Measurements from ENCODE around the gene LAMB2.

LAMB2 gene

DNA sequence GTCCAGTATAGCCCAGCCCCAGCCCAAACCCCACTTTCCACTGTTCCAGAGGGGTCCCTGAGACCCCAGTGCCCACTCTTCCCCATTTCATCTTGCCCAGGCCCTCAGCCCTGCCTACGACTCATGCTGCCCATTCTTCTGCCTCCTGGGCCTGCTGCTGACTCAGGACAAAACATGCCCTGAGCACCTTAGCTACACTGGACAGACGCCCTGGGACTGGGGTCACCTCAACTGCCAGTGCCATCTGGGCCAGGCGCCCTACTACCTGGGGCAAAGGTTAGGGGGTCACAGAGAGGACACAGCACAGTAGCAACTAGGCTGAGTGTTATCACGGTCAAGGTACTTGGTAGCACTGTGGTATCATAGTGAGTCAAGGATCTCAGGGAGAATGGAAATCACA lies 2.6 kb upstream of the LAMB2 start:
- TF ChIP-seq GATA3 (IDR thresholded peaks at IDR 0.05; ENCODE audit: low read depth, low read length) (no peak), GATA2 (IDR thresholded peaks at IDR 0.05; ENCODE audit: low read depth, low read length) (no peak)

DNA sequence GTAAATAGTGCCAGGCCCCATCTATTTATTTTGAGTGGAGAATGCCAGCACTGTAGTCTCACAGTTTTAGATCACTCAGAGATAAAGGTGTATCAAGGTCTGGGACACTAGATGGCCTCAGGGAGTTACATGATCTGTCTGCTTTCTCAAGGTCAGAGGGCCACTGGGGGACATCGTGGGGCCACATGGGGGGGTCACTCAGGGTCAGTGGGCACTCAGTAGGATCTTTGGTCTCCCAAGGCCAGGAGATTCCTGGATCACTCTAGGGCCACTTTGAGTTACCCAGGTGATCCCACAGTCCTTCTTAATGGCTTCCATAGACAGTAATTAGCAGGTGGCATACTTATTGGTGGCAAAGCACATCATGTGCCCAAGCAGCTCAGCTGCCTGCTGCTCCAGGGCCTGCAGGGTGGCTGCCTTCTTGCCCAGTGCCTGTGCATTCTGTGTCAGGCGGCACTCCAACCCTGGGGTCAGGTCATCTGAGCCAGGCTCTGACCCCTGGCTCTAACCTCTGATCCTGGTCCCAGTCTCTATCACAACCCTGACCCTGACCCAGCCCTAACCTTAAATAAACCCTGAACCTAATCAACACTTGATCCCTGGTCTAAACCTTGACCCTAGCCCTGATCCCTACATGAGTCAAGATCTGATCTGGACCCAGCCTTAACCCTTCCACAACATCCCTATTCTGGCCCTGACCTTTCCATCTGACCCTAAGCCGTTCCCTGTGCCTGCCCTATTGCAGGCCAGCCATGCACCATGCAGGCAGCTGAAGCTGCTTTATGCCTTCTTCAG lies 1.8 kb upstream of the LAMB2 start:
- TF ChIP-seq GATA3 (IDR thresholded peaks at IDR 0.05; ENCODE audit: low read depth, low read length) (no peak), GATA2 (IDR thresholded peaks at IDR 0.05; ENCODE audit: low read depth, low read length) (peak; percentile 51; the same call in 1 of the 2 replicates)

DNA sequence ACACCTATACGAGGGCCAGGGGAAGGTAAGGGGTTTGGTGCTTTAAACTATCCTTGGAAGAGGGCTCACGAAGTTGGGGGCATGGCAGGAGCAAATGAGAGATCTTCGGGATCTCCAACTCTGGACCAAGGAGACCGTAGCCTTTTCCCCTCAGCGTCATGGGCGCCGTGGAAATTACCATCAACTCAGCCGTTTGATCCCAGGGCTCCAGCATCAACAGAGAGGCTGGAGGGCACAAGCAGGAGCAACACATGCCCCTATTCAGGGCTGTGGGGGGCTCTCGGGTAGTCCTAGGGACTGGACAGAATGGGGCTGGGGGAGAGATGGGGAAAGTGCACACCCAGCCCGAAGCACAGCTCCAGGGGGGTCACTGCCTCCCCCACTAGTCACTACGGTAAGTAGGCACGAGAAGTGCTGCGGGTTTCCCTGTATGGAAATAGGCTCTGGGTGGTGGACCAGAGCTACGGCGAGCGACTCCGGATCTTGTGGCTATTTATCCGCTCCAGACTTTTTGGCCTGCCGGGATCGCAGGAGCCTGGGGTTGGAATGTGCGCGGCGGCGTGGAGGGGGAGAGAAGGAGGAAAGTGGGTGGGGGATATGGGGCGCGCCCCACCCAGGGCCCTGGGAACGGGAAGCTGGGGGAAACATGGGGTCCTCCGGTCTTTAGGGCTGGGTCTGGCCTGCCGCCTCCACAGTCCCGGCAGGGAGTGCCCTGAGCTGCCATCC lies 539 bp upstream of the LAMB2 start:
- TF ChIP-seq GATA2 (IDR thresholded peaks at IDR 0.05; ENCODE audit: low read depth, low read length) (no peak), GATA3 (IDR thresholded peaks at IDR 0.05; ENCODE audit: low read depth, low read length) (no peak)

DNA sequence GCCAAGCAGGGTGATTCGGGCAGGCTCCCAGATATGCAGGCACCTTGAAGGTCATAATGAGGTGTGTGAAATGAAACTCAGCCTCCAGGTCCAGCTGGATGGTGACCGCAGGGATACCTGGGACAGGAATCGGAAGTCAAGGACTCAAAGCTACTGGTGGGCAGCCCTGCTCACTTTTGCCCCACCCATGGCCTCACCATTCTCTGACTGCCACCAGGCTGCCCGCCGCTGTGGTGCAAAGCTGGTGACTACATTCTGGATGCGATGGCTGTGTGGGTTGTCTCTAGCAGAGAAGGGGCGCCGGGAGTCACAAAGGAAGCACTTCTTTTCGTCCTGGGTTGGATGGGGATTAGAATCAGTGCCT lies 795 bp downstream of the LAMB2 start:
- TF ChIP-seq GATA2 (IDR thresholded peaks at IDR 0.05; ENCODE audit: low read depth, low read length): no peak
- TF ChIP-seq GATA3 (IDR thresholded peaks at IDR 0.05; ENCODE audit: low read depth, low read length): no peak

DNA sequence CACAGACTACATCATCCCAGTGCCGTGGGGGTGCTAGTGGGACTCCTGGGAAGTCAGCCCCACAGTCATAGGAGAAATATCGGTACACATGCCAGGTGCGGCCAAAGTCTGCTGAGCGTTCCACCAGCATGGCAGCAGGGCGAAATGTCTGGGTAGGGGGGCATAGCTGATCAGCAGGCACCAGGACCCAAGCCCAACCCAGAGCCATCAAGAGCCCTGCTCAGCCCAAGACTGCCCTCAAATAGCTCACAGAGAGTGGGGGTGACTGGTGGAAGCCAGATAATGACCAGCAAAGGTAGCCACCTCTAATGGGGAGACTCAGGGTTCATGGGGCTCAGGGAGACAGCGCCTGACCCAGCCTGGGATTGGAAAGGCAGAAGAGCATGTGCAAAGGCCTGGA lies 1.3 kb downstream of the LAMB2 start:
- TF ChIP-seq GATA3 (IDR thresholded peaks at IDR 0.05; ENCODE audit: low read depth, low read length) (no peak), GATA2 (IDR thresholded peaks at IDR 0.05; ENCODE audit: low read depth, low read length) (no peak)

DNA sequence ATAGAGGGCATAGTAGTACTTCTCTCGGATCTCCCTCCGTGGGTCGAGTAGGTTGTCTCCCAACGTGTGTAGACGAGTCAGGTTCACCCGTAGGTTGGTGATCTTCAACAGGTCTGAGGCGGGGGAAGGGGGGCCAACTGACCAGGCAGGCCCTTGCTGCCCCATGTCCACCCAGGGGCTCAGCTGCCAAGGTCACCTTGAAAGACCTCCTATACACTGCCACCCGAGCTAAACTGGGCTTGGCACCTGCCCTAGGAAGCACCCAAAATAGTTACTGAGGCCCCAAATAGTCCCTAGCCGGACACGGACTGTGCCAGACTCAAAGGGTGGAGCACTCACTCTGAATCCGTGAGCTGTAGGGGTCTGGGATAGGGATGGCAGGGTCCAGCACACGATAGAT lies 1.8 kb downstream of the LAMB2 start:
- TF ChIP-seq GATA3 (IDR thresholded peaks at IDR 0.05; ENCODE audit: low read depth, low read length) (no peak), GATA2 (IDR thresholded peaks at IDR 0.05; ENCODE audit: low read depth, low read length) (no peak)

DNA sequence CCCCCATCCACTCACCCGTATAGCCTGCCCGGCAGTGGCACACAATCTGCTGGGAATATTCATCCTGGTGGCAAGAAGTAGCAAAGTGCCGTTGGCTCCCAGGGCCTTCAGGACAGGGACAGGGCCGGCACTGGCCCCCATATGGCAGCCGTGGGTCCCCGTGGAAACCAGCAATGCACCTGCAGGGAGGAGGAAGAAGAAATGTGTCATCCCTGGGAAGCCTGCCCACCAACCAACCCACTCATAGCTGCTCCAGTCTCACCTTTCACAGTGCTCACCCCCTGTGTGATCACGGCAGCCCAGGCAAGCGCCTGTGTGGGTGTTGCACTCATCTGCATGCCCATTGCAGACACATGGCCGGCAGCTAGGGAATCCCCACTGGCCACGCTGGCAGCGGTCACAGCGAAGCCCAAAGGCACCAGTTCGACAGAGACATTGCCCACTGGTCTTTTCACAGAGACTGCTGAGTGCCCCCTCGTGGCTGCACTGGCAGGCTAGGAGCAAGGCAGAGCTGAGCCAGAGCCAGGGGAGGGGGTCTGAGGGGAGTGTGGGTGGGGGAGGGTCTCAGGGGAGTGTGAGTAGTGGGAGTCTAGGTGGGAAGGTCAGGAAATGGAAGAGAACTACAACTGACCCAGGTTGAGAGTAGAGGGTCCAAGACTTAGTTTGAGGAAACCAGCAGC lies 7.7 kb downstream of the LAMB2 start:
- TF ChIP-seq GATA3 (IDR thresholded peaks at IDR 0.05; ENCODE audit: low read depth, low read length) (no peak), GATA2 (IDR thresholded peaks at IDR 0.05; ENCODE audit: low read depth, low read length) (no peak)

DNA sequence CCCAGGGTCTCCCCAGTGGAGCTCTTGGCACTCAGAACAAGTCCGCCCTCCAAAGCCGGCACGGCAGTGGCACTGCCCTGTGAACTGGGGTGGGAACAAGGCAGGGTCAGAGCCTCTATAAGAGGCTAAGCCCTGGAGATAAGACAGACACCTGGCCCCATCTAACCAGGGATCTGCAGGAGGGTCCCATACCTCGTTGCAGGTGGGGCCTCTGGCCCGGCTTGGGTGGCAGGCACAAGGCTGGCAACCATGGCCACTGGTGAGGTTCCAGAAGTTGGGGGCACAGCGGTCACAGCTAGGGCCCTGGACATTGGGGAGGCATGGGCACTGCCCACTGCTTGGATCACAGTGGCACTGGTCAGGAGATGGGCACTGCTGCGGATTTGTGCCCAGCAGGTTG lies 8.6 kb downstream of the LAMB2 start:
- no peak for TF ChIP-seq GATA2 (IDR thresholded peaks at IDR 0.05; ENCODE audit: low read depth, low read length)
- no peak for TF ChIP-seq GATA3 (IDR thresholded peaks at IDR 0.05; ENCODE audit: low read depth, low read length)

DNA sequence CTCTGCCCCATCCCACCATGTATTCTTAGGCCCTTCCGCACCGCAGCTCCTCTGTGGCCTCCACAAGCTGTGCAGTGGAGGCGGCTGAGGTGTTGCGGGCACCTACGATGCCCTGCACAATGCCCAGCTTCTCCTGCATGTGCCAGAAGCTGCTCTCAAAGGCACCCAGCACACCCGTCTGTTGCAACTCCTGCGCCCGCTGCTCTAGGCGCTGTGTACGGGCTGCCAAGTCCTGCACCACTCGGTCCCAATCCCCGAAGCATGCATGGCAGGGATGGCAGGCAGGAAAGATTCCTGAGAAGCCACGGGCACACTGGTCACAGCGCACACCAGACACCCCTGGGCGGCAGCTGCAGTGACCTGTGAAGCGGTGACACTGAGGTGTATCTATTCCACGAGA lies 9.2 kb downstream of the LAMB2 start:
- TF ChIP-seq GATA3 (IDR thresholded peaks at IDR 0.05; ENCODE audit: low read depth, low read length): no peak
- TF ChIP-seq GATA2 (IDR thresholded peaks at IDR 0.05; ENCODE audit: low read depth, low read length): no peak

- no peak for TF ChIP-seq GATA3 (IDR thresholded peaks at IDR 0.05; ENCODE audit: low read depth, low read length)
- TF ChIP-seq GATA2 (IDR thresholded peaks at IDR 0.05; ENCODE audit: low read depth, low read length): no peak
Observed at GRCh38 chr3:49122886-49123545, 9.8 kb downstream of the LAMB2 start.

GRCh38 chr3:49122451-49122850 lies 10.4 kb downstream of the LAMB2 start:
- TF ChIP-seq GATA2 (IDR thresholded peaks at IDR 0.05; ENCODE audit: low read depth, low read length): no peak
- no peak for TF ChIP-seq GATA3 (IDR thresholded peaks at IDR 0.05; ENCODE audit: low read depth, low read length)

DNA sequence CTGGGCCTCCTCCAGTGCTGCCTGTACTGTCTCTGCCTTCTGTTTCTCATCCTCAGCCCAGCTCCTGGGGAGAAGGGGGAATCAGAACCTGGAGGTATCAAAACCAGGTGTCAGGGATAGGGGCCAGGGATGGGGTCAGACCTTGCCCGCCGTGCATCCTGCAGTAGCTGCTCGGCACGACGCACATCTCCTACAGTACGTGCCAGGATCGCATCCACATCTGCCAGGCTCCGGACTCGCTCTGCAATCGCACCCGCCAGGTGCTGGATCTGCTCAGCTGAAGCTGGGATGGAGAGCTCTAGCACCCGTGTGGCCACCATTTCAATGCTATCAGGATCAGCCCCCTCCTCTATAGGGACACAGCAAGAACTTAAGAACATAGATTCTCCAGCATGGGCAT lies 10.8 kb downstream of the LAMB2 start:
- TF ChIP-seq GATA2 (IDR thresholded peaks at IDR 0.05; ENCODE audit: low read depth, low read length) (no peak), GATA3 (IDR thresholded peaks at IDR 0.05; ENCODE audit: low read depth, low read length) (no peak)

DNA sequence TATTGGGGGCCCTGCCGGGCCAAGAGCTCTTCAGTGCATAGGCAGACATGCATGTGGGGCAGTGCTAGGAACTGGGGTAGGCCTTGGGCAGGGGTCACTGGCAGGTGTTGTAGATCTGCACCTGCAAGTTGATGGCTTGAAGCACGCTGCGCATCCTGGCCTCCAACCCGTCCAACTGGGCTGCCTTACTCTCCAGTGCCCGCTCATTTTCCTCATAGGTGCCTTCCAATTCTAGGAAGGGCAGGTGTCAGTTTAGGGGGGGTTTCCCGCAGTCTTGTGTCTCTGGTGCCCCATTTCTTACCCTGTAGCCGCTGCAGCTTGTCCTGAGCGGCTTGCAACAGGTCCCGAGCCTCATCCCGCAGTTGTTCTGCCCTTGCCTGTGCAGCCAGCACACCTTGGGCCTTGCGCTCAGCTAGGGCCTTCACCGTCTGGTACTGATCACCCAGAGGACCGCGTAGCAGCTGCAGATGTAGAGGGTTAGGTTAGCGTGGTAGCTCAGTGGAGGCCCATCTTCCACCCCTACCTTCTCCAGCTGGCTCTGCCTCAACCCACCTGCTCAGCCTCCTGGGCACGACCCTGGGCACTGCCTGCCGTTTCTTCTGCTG lies 11.6 kb downstream of the LAMB2 start:
- no peak for TF ChIP-seq GATA2 (IDR thresholded peaks at IDR 0.05; ENCODE audit: low read depth, low read length)
- no peak for TF ChIP-seq GATA3 (IDR thresholded peaks at IDR 0.05; ENCODE audit: low read depth, low read length)
